Measurements from ENCODE around the gene ADD3.
A peak's percentile ranks its signal among the peaks of the same experiment; 100 is the strongest.
"Not testable (repeated sequence)": the region's sequence is repeated elsewhere in the genome, so short reads cannot be mapped to it uniquely, and the experiment has no call there.

Gene ADD3

DNA sequence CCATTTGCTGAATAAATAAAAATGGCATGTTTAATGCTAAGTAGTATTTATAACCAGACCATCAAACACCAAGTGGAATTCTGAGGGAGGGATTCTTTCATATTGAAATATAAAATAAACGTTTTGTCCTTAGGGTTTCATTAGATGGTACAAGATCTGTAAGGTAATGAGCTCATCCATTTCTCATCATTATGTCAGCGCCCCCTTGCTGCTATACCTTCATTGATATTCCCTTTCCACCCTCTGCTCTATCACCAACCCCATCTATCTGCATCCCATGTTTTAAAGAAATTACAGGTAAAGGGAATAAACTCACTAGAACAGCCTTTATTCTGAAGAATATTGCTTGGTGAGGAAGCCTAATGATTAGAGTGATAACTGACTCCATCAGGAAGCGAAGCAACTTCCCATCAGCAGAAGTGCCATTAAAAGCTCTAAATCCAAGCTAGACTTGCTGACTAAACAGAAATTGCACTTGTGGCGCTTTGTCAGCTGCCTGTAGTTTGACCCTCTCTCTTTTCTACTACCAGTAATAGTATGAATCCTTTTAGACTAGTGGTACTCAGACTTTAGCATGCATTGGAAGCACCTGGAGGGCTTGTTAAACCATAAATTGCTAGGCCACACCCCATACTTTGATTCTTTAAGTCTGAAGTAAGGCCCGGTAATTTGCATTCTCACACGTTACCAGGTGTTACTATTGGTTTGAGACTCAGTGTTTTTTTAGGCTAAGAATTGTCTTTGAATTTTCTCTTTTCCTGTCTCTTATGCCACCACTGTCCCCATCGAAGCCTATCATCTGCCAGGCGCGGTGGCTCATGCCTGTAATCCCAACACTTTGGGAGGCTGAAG, 27.5 kb downstream of the ADD3 start:
- DNase-seq: no peak

DNA sequence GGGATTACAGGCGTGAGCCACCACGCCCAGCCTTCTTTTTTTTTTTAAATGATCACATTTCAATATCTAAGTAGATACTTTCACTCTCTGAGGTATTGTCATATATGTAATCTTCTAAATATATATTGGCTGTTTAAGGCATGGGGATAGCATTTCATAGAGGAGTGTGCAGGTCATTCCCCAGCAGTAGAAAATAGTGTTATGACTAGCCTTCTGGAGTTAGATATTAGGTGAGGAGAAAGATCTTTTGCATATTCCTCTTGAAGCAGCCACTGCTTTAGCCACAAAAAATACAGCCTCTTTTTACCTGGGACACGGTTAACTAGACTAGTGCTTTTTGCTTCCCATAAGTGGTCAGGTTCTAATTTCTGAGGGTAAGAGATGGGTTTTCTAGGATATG, 28.9 kb downstream of the ADD3 start:
- DNase-seq: no peak

DNA sequence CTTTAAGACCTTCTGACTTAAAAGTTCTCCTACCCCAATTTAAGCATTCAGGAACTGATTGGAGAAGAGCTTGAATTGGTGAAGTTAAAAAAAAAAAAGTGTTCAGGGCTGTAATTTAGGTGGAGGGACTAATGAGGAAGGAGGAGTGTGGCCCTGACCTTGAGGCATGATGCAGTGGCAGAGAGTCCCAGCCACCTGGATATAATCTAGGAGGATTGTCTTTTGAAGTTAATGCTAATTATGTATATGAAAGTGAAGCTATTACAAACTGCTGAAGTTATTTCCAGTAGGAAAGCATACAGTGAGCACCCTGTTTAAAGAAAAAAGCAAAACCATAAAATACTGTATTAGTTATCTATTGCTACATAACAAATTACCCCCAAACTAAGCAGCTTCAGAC, 31.5 kb downstream of the ADD3 start:
- no peak for DNase-seq

DNA sequence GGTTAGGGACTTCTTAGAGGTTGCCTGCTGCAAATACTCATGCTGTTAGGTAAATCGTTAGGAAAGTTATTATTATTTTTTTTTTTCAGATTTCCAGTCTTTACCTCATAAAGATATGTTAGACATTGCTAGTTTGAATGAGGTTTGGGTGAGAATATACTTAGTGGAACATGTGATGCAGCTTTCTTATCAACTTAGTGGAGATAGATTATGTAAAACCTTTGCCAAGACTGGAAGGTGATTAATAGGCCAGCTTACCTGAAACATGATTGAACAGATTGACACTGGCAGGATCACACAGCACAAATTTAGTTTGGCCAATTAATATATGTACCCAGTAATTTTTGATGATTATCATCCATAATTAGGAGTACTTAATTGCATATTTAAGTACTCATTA, 32.3 kb downstream of the ADD3 start:
- DNase-seq: no peak

DNA sequence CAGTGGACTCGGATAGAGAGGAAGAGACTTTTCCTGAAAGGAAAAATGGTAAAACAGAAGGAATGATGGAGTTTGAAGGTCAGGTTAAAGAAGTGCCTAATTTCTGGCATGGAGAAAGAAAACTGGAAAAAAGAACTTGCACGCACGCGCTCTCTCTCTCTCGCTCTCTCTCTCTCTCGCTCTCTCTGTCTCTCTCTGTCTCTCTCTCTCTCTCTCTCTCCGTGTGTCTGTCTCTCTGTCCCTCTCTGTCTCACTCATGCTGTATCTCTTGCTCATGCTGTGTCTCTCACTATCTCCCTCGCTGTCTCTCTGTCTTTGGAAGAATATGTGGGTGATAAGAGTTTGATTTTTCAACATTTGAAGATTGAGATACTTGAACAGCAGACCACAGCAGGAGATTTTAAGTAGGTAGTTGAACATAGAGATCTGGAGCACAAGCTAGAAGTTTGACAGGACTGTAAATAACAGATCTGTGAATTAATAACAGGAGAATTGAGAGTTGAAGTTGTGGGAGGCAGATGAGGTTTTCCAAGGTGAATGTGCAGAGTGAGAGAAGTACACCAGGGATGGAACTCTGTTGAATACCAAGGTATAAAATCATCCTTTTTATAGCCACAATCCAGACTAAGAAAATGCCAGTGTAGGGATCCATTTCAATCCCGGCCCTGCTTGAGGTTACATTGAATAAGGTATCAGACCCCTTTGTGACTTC, 33.1 kb downstream of the ADD3 start:
- peak; percentile 52 for DNase-seq

DNA sequence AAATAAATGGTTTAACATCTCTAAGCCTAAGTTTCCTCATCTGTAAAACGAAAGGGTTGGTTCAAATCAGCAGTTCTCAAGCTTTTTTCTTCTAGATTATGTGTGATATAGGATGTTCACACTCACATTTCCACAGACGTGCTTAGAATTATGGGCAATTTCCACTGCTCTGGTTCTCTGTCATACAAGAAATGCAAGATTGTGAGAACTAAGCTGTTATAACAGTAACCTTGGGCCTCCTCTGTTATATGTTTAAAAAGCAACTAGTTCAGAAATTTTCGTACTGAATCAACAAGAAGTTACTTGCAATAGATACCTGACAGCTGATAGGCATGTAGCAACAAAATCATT, 33.7 kb downstream of the ADD3 start:
- DNase-seq: no peak

DNA sequence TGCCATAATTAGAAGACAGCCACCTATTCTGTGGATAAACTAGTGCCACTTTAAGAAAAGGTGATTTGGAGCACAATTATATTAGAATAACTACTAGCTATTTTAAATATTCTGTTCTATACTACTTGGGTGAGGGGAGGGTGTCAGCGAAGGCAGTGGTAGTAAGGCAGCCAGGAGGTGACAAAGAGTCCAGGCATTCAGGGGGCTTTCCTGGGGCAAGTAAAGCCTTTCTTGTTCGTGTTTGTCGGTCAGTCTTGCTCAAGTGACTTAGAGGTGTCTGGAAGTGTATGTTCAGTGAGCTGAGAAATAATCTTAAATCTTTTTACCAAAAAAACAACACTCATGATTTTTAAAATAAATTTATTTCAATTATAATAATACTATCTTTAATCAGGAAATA, 34.4 kb downstream of the ADD3 start:
- peak; percentile 26 for DNase-seq

DNA sequence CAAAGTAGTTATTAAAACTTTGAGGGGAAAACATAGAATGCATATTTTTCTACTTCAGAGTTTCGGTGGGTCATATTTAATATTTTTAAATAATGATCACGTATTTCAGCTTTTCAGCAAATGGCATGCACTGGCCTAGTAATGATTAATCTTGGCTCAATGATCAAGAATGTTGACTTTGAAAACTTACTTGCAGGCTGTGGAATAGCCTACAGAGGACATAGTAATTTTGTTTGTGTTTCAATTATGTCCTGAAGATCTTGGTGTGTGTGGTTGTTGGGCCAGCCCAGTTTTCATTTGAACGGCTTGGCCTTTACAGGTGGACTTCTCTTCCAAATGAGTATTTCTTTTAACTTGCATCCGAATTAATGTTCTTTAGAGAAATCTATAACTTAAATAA, 35.1 kb downstream of the ADD3 start:
- no peak for DNase-seq

DNA sequence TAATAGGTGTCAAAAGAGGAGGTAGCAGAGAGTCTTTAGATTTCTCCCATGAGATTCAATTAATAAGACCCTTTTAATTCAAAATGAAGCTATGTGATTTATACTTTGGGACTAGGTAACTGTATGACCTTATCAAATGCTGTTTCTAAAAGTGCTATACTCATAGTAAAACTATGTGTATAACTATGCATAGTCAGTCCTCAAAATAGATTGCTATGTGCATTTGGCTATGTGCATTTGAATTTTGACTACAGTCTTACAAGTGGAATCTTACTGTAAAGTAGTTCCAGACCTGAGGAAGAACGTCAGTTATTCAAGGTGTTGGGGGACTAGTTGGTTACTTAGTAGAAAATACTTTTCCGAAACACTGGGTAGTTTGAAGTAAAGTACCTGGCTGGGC, 36.9 kb downstream of the ADD3 start:
- DNase-seq: peak; percentile 26

DNA sequence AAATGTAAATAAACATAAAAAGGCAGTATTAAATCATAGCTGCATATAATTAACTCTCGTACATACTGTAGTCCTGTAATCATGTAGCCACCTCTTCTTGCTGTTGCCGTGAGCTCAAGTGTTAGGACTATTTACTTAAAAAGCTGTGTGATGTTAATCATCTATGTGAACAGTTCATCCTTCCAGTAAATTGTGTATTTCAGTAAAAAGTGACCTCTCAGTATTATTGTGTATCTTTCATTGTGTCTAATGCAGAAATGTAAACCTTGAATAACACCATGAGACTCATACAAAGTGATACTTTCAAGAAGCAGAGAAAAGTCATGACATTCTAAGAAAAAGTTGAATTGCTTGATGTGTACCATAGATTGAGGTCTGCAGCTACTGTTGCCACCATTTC, 38.0 kb downstream of the ADD3 start:
- no peak for DNase-seq

DNA sequence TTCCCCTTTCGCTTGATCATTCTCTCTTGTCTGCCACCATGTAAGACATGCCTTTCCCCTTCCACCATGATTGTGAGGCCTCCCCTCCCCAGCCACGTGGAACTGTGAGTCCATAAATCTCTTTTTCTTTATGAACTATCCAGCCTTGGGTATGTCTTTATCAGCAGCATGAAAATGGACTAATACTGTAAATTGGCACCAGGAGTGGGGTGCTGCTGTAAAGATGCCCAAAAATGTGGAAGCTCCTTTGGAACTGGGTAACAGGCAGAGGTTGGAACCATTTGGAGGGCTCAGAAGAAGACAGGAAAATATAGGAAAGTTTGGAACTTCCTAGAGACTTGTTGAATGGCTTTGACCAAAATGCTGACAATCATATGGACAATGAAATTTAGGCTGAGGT, 40.4 kb downstream of the ADD3 start:
- DNase-seq: not testable (repeated sequence)

DNA sequence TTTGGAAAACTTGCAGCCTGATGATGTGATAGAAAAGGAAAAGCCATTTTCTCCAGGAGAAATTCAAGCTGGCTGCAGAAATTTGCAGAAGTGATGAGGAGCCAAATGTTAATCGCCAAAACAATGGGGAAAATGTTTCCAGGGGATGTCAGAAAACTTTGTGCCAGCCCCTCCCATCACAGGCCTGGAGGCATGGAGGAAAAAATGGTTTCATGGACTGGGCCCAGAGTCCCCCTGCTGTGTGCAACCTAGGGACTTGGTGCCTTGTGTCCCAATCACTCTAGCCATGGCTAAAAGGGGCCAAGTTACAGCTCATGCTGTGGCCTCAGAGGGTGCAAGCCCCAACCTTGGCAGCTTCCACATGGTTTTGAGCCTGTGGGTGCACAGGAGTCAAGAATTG, 41.0 kb downstream of the ADD3 start:
- no peak for DNase-seq

DNA sequence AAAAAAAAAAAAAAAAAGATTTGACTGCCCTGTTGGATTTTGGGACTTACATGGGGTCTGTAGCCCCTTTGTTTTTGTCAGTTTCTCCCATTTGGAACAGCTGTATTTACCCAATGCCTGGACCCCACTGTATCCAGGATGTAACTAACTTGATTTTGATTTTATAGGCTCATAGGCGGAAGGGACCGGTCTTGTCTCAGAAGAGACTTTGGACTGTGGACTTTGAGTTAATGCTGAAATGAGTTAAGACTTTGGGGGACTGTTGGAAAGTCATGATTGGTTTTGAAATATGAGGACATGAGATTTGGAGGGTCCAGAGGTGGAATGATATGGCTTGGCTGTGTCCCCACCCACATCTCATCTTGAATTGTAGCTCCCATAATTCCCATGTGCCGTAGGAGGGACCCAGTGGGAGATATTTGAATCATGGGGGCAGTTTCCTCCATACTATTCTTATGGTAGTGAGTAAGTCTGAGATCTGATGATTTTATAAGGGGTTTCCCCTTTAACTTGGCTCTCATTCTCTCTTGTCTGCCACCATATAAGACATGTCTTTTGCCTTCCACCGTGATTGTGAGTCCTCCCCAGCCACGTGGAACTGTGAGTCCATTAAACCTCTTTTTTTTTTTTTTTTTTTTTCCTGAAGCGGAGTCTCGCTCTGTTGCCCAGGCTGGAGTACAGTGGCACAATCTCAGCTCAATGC, 42.3 kb downstream of the ADD3 start:
- not testable (repeated sequence) for DNase-seq

DNA sequence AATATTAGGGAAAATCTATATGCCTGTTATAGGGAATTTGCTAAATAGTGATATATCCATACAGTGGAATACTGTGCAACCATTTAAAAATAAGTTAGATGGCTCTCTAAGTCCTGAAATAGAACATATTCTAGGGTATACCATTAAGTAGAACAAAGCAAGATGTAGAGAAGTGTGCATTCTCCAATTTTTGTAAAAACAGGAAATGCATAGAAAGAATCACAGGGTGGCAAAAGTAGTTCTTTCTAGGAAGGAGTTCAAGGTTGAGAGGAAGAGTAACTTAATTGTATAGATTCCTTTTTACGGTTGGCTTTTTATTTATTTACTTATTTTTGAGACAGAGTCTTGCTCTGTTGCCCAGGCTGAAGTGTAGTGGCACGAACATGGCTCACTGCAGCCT, 43.7 kb downstream of the ADD3 start:
- no peak for DNase-seq

DNA sequence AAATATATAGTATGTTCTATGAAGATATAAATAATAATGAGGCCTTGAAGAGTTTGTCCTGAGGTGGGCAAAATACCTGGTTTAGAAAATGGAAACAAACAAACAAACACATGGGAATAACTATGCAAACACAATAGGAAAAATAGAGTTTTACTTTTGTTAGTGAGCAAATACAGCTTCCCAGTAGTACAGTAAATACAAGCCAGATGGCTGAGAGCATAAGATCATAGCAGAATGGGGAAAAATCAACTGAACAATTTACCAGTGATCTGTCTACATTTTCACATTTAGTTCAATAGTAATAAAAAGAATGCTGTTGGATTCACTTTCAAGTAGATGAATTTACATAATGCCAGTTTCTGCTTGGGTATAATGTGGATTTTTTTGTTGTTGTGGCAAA, 45.1 kb downstream of the ADD3 start:
- DNase-seq: no peak

DNA sequence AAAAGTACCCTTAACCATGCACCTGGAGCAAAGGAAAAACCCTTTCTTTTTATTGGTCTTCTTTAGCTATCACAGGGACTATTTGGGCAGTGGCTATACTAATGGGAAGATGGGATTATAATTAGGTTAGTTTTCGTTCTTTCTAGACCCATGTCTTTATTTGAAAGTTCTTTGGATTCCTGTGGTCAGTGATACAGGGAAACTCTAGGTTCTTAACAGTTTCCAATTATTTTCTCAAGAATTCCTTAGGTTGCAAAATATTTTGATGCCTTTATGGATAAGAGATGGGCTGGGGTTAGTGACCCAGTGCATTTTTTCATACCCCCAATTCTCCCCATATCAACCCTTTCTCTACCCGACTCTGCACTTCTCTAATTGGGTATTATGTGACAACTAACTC, 49.0 kb downstream of the ADD3 start:
- peak; percentile 81 for DNase-seq

DNA sequence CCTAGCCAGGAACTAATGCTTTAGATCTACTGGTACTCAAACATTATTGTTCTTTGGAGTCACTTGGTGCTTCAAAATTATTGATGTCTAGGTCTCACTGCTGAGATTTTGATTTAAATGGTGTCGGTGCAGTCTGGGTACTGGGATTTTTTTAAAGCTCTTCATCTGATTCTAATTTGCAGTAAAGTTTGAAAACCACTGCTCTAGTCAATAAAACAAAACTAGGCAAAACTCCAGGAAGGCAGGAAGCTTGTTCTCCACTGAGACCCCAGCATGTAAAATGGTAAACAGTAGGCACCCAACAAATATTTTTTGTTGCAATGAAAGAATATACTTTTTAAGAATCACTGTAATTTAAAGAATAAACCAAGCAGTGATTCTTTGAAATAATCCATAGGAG, 49.7 kb downstream of the ADD3 start:
- peak; percentile 68 for DNase-seq

DNA sequence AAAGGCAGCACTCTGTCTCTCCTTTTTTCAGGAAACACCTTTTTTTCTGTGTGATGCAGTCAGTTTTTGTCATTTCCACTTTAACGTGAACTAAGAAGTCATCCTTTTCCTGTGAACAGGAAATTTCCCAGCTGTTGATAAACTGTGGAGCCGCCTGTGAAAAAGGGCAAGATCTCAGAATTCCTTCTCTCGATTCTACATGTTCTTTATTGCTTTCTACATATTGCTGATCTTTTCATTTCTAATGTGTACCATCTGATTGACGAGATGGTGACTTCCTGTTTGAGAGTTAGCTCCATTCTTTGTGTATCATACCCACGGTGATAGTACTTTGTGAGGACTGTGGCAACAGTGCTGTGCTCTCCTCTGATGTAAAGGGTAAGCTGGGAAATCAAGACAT, 50.4 kb downstream of the ADD3 start:
- no peak for DNase-seq

DNA sequence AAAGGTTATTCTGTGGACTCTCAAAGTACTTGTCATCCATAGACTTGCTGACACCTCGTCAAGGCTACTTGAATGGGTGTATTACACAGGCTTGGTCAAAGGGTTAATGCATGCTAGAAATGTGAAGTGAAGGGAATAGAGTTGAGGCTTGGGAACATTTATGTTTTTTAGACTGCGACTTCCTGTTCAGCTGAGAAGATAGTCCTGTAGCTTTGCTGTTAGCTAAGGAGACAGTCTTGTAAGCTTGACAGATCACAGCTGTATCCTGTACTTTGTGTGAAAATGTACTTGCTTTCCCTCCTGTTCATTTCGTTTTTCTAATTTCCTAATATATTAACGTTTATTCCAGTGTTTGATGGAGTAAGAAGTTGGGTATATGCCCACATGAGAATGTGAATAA, 52.1 kb downstream of the ADD3 start:
- no peak for DNase-seq

DNA sequence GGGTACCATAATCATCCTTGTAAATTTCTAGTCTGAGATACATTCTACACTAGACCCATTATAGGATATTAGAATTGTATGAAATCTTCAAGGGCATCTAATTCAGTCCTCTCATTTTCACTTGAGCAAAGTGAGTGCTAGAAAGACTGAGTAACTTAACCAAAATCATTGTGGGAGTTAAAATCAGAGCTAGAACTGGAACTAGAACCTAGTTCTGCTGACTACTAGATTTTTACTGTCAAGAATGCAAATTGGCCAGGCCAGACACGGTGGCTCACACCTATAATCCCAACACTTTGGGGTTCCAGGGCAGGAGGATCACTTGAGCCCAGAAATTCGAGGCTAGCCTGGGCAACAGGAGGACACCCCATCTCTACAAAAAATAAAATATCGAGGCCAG, 53.9 kb downstream of the ADD3 start:
- no peak for DNase-seq

DNA sequence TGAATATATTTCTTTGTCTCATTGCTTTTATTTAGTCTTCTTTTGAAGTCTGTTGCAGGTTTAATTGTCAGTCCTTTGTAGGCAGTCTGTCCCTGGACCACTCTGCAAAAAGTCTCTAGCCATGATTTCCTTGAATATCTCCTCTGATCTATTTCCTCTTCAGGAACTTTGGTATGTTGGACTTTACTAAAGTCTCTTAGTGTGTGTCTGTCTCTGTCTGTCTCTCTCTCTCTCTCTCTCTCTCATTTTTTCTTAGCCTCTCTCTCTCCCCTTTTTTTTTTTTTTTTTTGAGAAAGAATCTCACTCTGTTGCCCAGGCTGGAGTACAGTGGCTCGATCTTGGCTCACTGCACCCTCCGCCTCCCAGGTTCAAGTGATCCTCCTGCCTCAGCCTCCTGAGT, 57.5 kb downstream of the ADD3 start:
- DNase-seq: no peak

DNA sequence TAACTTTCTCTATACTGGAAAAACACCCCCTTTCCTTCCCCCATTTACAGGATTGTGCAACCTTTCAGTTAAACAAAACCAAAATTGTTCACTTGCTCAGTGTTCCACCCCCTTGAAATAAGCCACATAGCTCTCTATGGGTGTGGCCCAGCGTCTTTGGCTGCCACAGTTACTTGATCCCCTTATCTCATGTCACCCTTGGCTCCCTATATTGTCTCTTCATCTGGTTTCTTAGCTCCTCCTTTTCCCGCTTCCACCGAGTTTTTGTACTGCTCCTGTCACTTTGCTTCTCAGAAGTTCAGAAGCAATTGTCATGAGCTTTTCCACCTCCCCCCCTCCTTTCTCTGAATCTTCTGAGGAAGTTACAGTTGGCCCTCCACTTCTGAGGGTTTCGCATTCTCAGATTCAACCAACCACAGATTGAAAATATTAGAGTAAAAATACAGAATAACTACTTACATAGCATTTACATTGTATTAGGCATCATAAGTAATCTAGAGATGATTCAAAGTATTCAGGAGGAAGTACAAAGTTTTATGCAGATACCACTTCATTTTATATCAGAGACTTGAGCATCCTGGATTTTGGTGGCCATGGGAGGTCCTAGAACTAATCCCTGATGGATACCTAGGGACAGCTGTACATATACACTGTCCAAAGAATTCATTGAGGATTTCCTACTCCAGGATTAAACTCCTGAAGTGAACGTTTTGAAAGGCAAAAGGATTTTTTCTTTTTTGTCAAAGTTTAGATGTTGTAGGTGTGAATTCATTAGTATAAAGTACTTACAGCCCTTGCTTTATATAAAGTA, 60.4 kb downstream of the ADD3 start:
- DNase-seq: no peak

DNA sequence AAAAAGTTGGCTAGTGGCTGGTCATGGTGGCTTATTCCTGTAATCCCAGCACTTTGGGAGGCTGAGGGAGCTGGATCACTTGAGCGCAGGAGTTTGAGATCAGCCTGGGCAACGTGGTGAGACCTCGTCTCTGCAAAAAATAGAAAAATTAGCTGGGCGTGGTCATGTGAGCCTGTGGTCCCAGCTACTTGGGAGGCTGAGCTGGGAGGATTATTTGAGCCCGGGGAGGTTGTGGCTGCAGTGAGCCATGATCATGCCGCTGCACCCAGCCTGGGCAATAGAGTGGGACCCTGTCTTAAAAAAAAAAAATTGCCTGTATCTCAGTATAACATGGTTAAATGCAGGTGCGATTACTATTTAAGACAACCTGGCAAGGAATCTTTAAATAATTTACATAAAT, 61.0 kb downstream of the ADD3 start:
- DNase-seq: no peak
